Lower lobe of right lung (tissue), 2 donors: ENCODE data around the gene SFXN2. TPM values are rescaled to one million over a fixed set of nuclear protein-coding genes. Genes with fewer than 3 reads are reported as not detected.
A peak's percentile ranks its signal among the peaks of the same experiment; 100 is the strongest.

Source experiments
- ATAC-seq, 2 donors: fragments of 200-7000 bp; cut with Tn5 transposase; one replicate each; pipeline ENCODE4 v1.9.1; 2020 to 2022; ENCODE audit warnings: mild to moderate bottlenecking in 2 of 2, moderate library complexity in 2 of 2
- DNase-seq: peaks from one replicate; pipeline ENCODE4 v3.0.0-alpha.2; 2020
- H3K27ac ChIP-seq: fragments of 200-600 bp; one replicate; pipeline ENCODE4 v1.8.0; 2022
- H3K27me3 ChIP-seq: fragments of 200-600 bp; one replicate; pipeline ENCODE4 v1.8.0; 2022; ENCODE audit warnings: low read depth
- H3K36me3 ChIP-seq: fragments of 200-600 bp; one replicate; pipeline ENCODE4 v1.8.0; 2022; ENCODE audit warnings: mild to moderate bottlenecking
- H3K4me1 ChIP-seq: fragments of 200-600 bp; one replicate; pipeline ENCODE4 v1.8.0; 2022
- H3K4me3 ChIP-seq: fragments of 200-600 bp; one replicate; pipeline ENCODE4 v1.8.0; 2022; ENCODE audit warnings: mild to moderate bottlenecking
- H3K9me3 ChIP-seq: fragments of 200-600 bp; one replicate; pipeline ENCODE4 v1.8.0; 2022
- CTCF ChIP-seq: fragments of 200-600 bp; IDR thresholded peaks from one replicate; pipeline ENCODE4 v1.8.0; 2022; ENCODE audit warnings: antibody characterized with exemption, mild to moderate bottlenecking
- intact Hi-C: fragments of 100-400 bp; cut with DNase I; formaldehyde crosslinking; loops from one replicate; pipeline ENCODE4 v1.11.0; 2022
- total RNA-seq: library from RNA; stranded (reverse); fragmentation: NEBNext Ultra II Directional; extraction: Animal tissue kit (Norgen Biotek cat#: 25700); gene quantifications from one replicate; pipeline ENCODE4 v1.2.1, GENCODE V29; 2021
- donor health status: DM: no; HTN: yes; CAD: no; lungs with severe emphysema.

SFXN2 gene
- total RNA-seq, 1 donor from 2014 or later, result 10.0 TPM

- H3K4me1 ChIP-seq, result peaks cover 62% of the 10 kb centered on the region
- intact Hi-C loops, result no loop called here
Observed at GRCh38 chr10:102769375-102770107, 55.1 kb downstream of the SFXN2 start.

GRCh38 chr10:102770108-102770482, 55.7 kb downstream of the SFXN2 start:
- TF ChIP-seq CTCF, result no peak
- intact Hi-C loops, result no loop called here
- no peak for ATAC-seq

More at GRCh38 chr10:102769375-102770107, 55.1 kb downstream of the SFXN2 start:
- no peak for ATAC-seq
- no peaks in the 10 kb centered on the region for H3K27me3 ChIP-seq
- DNase-seq, result no peak
- H3K27ac ChIP-seq, result no peak overlapping the region
- no peak for TF ChIP-seq CTCF
- H3K36me3 ChIP-seq, result peaks cover 4% of the 10 kb centered on the region
- no peaks in the 10 kb centered on the region for H3K9me3 ChIP-seq
- no peak overlapping the region for H3K4me3 ChIP-seq

GRCh38 chr10:102770792-102771191, 56.4 kb downstream of the SFXN2 start:
- intact Hi-C loops, result no loop called here
- no peak for TF ChIP-seq CTCF
- Histone ChIP-seq H3K4me3 (no peak overlapping the region), H3K9me3 (no peaks in the 10 kb centered on the region), H3K27me3 (no peaks in the 10 kb centered on the region), H3K27ac (no peak overlapping the region), H3K4me1 (peaks cover 62% of the 10 kb centered on the region), H3K36me3 (no peaks in the 10 kb centered on the region)
- DNase-seq (no peak), ATAC-seq (no peak)

More at GRCh38 chr10:102770108-102770482, 55.7 kb downstream of the SFXN2 start:
- Histone ChIP-seq H3K4me1 (peaks cover 62% of the 10 kb centered on the region), H3K27ac (no peak overlapping the region), H3K4me3 (no peak overlapping the region), H3K27me3 (no peaks in the 10 kb centered on the region), H3K9me3 (no peaks in the 10 kb centered on the region), H3K36me3 (peaks cover 4% of the 10 kb centered on the region)
- DNase-seq, result no peak

GRCh38 chr10:102773320-102773719, 58.9 kb downstream of the SFXN2 start:
- DNase-seq (no peak), ATAC-seq (no peak)
- TF ChIP-seq CTCF, result no peak
- peak overlapping the region; percentile 91 for H3K27ac ChIP-seq
- H3K36me3 ChIP-seq, result no peaks in the 10 kb centered on the region
- H3K9me3 ChIP-seq, result no peaks in the 10 kb centered on the region
- intact Hi-C loops, result no loop called here
- no peaks in the 10 kb centered on the region for H3K27me3 ChIP-seq
- peaks cover 75% of the 10 kb centered on the region for H3K4me1 ChIP-seq
- H3K4me3 ChIP-seq, result no peak overlapping the region

- H3K9me3 ChIP-seq, result no peaks in the 10 kb centered on the region
- peaks cover 82% of the 10 kb centered on the region for H3K4me1 ChIP-seq
- ATAC-seq (peak; percentile 4 to 23), DNase-seq (no peak)
- intact Hi-C loops, result no loop called here
- H3K27me3 ChIP-seq, result no peaks in the 10 kb centered on the region
- no peak for TF ChIP-seq CTCF
- H3K27ac ChIP-seq, result peak overlapping the region; percentile 91
- no peaks in the 10 kb centered on the region for H3K36me3 ChIP-seq
- H3K4me3 ChIP-seq, result no peak overlapping the region
Observed at GRCh38 chr10:102773986-102774385, 59.5 kb downstream of the SFXN2 start.
